ENCODE results near the gene VCAN. TPM values are rescaled to one million over a fixed set of nuclear protein-coding genes. Genes with fewer than 3 reads are reported as not detected.
"Not testable (repeated sequence)": the region's sequence is repeated elsewhere in the genome, so short reads cannot be mapped to it uniquely, and the experiment has no call there.

The VCAN gene
- 549 TPM for total RNA-seq

DNA sequence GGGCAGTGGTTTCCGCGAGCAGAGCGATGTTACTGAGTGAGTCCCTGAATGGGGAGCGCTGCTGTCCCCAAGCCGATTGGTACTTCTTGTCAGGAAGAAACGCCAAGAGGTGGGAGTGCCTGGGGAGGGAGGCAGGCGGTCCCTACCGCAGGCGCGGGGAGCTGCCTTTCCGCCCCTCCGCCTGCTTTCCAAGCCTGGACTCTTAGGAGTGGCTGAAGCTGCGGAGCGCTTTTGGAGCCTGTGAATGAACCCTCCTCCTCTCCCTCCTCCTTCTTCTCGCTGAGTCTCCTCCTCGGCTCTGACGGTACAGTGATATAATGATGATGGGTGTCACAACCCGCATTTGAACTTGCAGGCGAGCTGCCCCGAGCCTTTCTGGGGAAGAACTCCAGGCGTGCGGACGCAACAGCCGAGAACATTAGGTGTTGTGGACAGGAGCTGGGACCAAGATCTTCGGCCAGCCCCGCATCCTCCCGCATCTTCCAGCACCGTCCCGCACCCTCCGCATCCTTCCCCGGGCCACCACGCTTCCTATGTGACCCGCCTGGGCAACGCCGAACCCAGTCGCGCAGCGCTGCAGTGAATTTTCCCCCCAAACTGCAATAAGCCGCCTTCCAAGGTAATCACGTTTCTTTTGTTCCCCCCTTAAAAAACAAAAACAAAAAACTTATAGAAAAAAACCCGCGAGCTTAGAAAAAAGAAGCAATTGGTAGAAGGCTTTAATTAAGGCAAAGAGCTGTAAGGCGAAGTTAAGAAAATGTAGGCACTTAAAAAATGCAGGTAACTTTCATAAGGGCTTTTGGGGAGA lies at the start of gene VCAN:
VCAN (plus strand) TSS at position 340 of the 808 bp plus-strand sequence. CDS start 11,775 bp downstream, outside the sequence.
- peak within 1 kb of the TSS; percentile 67 for H3K4me3 ChIP-seq (ENCODE audit: low read length)
- peaks cover 93% of the 10 kb centered on the region for H3K27me3 ChIP-seq (ENCODE audit: insufficient read depth, low read length)
- H3K4me1 ChIP-seq (ENCODE audit: insufficient read depth, low read length): peaks cover 40% of the 10 kb centered on the region
- H3K9me3 ChIP-seq (ENCODE audit: low read depth, low read length): no peaks in the 10 kb centered on the region

DNA sequence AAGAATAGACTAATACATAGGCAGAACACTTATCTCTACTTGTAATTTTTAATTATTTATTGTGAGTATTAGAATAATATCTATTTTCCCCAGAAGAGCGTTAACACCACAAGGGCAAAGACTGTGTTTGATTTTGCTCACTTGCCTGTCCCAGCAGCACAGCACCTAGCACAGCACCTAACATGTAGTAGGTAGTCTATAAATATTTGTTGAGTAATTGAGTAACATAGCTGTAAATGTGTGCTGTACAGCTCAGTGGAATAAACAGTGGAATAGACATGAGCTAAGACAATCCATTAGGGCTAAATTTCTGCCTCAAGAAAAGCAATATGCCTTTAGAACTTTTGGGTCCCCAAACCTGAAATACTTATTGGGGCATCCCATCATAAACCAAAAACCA lies 49.3 kb upstream of the VCAN start:
- H3K9me3 ChIP-seq (ENCODE audit: low read depth, low read length): no peaks in the 10 kb centered on the region
- H3K4me3 ChIP-seq (ENCODE audit: low read length): no peak overlapping the region
- no peaks in the 10 kb centered on the region for H3K4me1 ChIP-seq (ENCODE audit: insufficient read depth, low read length)
- no peaks in the 10 kb centered on the region for H3K27me3 ChIP-seq (ENCODE audit: insufficient read depth, low read length)

DNA sequence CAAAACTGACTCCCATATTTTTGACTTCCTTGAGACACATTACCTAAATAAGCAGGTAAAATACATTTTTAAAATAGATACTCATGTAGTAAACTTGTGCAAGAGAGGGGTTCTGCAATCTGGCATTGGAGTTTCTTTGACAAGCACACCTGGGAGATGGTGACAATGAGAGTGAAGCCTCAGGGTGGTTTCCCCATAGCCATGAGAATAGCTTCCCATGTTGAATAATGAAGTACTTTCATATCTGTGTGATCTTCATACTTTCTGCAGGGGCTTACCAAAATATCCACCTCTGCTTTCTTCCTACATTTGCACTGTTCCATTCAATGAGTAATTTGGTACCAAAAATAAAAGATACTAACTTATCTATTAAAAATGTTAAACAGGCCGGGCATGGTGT lies 44.7 kb upstream of the VCAN start:
- Histone ChIP-seq H3K4me3 (ENCODE audit: low read length) (no peak overlapping the region), H3K4me1 (ENCODE audit: insufficient read depth, low read length) (peaks cover 8% of the 10 kb centered on the region), H3K27me3 (ENCODE audit: insufficient read depth, low read length) (no peaks in the 10 kb centered on the region), H3K9me3 (ENCODE audit: low read depth, low read length) (no peaks in the 10 kb centered on the region)

DNA sequence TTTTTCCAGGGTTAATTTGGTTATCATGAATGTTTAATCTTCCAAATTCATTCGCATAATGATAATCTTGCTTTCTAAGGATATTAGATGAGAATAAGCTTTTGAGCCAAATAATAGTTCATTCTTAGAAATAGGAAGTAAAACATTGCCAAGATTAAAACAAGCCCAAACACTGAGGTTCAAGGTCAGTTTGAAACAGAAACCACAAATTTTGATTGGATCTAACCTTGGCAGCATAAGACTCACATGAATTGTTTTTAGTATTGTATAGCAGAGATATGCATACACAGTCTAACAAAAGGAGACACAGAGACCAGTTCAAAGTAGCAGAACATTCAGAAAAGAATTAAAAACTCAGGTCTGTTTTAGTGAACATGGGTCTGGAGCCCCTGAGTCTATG lies 43.4 kb upstream of the VCAN start:
- Histone ChIP-seq H3K27me3 (ENCODE audit: insufficient read depth, low read length) (no peaks in the 10 kb centered on the region), H3K4me1 (ENCODE audit: insufficient read depth, low read length) (peaks cover 8% of the 10 kb centered on the region), H3K4me3 (ENCODE audit: low read length) (no peak overlapping the region), H3K9me3 (ENCODE audit: low read depth, low read length) (no peaks in the 10 kb centered on the region)

DNA sequence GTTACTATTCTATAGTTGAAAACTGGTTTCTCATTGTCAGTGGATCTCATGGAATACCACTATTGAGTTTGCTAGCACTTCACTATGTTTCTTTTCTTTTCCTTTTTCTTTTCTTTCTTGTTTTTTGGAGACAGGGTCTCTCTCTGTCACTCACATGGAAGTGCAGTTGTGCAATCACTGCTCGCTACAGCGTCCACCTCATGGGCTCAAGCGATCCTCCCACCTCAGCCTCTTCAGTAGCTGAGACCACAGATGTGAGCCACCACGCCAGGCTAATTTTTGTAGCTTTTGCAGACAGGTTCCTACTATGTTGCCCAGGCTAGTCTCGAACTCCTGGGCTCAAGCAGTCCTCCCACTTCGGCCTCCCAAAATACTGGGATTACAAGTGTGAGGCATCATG lies 42.7 kb upstream of the VCAN start:
- Histone ChIP-seq H3K27me3 (ENCODE audit: insufficient read depth, low read length) (no peaks in the 10 kb centered on the region), H3K4me3 (ENCODE audit: low read length) (no peak overlapping the region), H3K9me3 (ENCODE audit: low read depth, low read length) (no peaks in the 10 kb centered on the region), H3K4me1 (ENCODE audit: insufficient read depth, low read length) (peaks cover 8% of the 10 kb centered on the region)

DNA sequence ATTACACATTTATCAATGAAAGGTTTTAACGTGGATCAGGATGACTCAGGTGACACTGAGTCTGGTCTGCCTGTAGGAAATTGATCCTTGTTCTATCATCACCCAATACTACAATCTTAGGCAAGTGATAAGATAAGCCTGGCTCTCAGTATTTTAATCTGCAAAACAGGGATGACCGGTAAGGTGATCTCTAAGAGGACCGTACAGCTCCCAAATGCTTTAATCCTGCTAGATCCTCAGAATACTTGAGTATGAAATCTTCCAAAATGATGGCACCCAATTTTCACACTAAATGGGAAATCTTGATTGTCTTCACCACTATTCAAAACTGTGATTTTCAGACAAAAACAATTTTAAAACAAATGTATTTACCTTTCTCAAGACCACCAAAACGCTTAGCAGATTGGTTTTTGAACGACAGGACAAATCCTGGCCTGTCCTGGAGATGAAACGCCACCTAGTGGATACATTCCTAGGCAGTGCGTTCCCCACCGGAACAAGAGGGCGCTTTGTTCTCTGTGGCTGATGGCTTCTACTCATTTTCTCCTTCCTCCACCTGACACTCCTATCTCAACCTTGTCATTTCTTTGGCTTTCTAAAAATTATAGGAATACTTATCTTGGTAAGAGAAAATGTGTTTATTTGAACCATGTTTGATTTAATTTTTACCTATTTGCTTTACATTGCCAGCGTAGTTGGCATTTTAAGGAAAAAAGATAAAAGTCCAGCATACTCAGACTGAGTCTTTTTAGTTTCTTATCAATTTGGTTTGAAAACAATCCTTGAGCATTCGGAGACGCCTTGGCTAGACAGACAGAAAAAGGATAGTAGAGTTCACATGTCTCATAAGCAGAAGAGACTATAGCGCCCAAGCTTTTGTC lies 41.2 kb upstream of the VCAN start:
- no peak overlapping the region for H3K4me3 ChIP-seq (ENCODE audit: low read length)
- peaks cover 8% of the 10 kb centered on the region for H3K4me1 ChIP-seq (ENCODE audit: insufficient read depth, low read length)

DNA sequence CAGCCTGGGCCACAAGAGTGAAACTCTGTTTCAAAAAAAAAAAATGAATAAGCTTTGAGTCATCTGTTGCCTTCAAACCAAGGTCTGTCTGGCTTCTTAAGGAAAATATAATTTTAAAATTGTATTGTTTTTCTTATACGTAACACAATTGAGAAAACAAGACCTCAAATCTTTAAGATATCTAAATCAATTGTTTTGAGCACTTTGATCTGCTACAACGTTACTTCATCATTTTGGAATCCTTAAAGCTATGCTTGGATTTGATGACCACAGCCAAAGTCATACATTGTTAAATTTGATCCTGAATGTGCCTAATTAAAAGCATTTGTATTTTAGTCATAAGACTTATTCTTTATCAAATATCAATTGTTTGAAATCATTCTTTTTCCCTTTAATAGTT lies 37.7 kb upstream of the VCAN start:
- Histone ChIP-seq H3K4me1 (ENCODE audit: insufficient read depth, low read length) (peaks cover 2% of the 10 kb centered on the region), H3K4me3 (ENCODE audit: low read length) (no peak overlapping the region), H3K27me3 (ENCODE audit: insufficient read depth, low read length) (no peaks in the 10 kb centered on the region), H3K9me3 (ENCODE audit: low read depth, low read length) (no peaks in the 10 kb centered on the region)

More for the DNA sequence above, 41.2 kb upstream of the VCAN start:
- Histone ChIP-seq H3K9me3 (ENCODE audit: low read depth, low read length) (no peaks in the 10 kb centered on the region), H3K27me3 (ENCODE audit: insufficient read depth, low read length) (no peaks in the 10 kb centered on the region)

DNA sequence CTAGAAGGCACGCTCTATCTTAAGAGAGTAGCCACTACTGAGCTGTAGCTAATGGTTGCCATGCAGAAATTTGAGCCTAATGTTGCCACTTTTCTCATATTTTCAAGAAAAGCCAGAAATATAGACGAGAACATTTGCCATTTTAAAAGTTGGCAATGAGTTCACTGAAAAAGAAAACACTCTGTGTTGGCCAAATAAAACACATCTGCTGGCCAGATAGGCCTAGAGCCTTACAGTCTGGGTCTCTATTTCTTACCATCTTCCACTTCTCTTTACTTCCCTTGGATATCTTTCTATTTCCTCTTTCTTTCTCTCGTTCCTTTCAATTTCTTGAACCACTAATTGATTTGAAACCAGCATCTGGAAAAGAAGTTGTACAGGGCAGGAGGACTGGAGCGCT lies 36.6 kb upstream of the VCAN start:
- Histone ChIP-seq H3K27me3 (ENCODE audit: insufficient read depth, low read length) (no peaks in the 10 kb centered on the region), H3K4me1 (ENCODE audit: insufficient read depth, low read length) (no peaks in the 10 kb centered on the region), H3K4me3 (ENCODE audit: low read length) (no peak overlapping the region), H3K9me3 (ENCODE audit: low read depth, low read length) (no peaks in the 10 kb centered on the region)

DNA sequence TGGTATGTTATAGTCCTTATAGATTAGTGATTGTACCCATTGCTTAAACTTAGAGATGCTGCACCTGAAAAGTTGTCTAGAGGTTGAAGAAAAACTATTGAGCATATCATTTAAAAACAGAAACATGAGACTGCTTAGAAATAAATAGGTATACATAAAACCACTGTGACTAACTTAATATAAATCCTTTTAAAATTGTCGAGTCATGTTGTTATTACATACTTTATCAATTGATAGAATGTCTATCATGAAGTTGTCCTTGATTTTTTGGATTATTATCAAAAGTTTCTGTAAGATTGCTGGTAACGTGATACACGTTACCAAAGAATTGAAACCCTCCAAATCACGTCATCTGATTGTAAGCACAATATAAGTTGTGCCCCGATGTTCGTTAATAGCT lies 35.3 kb upstream of the VCAN start:
- H3K4me3 ChIP-seq (ENCODE audit: low read length): no peak overlapping the region
- H3K9me3 ChIP-seq (ENCODE audit: low read depth, low read length): no peaks in the 10 kb centered on the region
- H3K4me1 ChIP-seq (ENCODE audit: insufficient read depth, low read length): peaks cover 3% of the 10 kb centered on the region
- no peaks in the 10 kb centered on the region for H3K27me3 ChIP-seq (ENCODE audit: insufficient read depth, low read length)

DNA sequence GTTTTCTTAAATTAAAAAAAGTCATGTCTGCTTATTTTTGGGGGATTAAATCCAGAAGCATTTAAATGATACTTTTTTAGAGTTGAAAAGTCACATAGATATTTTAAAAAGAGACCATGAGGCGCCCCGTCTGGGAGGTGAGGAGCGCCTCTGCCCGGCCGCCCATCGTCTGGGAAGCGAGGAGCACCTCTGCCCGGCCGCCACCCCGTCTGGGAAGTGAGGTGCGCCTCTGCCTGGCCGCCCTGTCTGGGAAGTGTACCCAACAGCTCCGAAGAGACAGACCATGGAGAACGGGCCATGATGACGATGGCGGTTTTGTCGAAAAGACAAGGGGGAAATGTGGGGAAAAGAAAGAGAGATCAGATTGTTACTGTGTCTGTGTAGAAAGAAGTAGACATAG lies 33.8 kb upstream of the VCAN start:
- H3K4me3 ChIP-seq (ENCODE audit: low read length); H3K9me3 ChIP-seq (ENCODE audit: low read depth, low read length); H3K27me3 ChIP-seq (ENCODE audit: insufficient read depth, low read length); H3K4me1 ChIP-seq (ENCODE audit: insufficient read depth, low read length): not testable (repeated sequence)

DNA sequence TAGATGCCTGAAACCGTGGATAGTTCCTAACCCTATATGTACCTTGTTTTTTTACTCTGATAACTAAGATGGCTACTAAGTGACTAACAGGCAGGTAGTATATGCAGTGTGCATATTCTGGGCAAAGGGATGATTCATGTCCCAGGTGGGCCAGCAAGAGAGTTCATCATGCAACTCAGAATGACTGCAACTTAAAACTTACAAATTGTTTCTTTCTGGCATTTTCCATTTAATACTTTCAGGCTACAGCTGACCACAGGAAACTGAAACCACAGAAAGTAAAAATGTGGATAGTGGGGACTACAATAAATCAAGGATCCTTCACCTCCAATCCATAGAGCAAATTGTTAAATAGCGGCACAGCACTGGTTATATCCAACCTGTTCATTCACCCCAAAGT lies 30.7 kb upstream of the VCAN start:
- Histone ChIP-seq H3K4me3 (ENCODE audit: low read length) (no peak overlapping the region), H3K4me1 (ENCODE audit: insufficient read depth, low read length) (peaks cover 6% of the 10 kb centered on the region), H3K27me3 (ENCODE audit: insufficient read depth, low read length) (no peaks in the 10 kb centered on the region), H3K9me3 (ENCODE audit: low read depth, low read length) (no peaks in the 10 kb centered on the region)

DNA sequence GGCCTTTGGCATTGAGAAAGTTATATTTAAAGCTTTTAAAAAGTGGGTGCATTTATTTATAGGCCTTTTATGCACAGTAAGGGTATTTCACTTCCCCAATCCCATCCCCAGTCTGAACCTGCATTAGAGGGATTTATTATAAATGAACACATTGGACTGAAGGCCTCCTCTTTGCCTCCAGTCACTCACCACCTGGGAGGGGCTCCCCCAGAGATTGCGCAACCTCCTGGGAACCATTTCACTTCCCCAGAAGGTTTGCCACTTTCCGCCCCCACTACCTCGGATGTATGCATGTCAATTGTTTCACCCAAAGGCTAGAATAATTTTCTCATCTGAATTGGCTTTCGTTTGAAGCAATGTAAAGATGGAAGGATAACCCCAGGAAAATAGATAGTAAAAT lies 29.8 kb upstream of the VCAN start:
- Histone ChIP-seq H3K27me3 (ENCODE audit: insufficient read depth, low read length) (no peaks in the 10 kb centered on the region), H3K4me3 (ENCODE audit: low read length) (no peak overlapping the region), H3K9me3 (ENCODE audit: low read depth, low read length) (no peaks in the 10 kb centered on the region), H3K4me1 (ENCODE audit: insufficient read depth, low read length) (peaks cover 6% of the 10 kb centered on the region)

DNA sequence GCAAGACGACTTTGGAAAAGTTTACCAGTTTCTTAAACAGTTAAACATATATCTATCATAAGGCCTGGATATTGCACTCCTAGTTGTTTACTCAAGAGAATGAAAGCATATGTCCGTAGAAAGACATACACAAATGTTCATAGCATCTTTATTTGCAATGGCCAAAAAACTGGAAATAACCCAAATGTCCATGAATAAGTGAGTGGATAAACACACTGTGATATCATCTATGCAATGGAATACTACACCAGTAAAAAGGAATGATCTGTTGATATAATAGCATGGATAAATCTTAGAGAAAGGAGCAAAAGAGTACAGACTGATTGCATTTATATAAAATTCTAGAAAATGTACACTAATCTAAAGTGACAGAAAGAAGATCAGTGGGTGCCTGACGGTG lies 28.0 kb upstream of the VCAN start:
- no peaks in the 10 kb centered on the region for H3K9me3 ChIP-seq (ENCODE audit: low read depth, low read length)
- no peak overlapping the region for H3K4me3 ChIP-seq (ENCODE audit: low read length)
- H3K4me1 ChIP-seq (ENCODE audit: insufficient read depth, low read length): peaks cover 6% of the 10 kb centered on the region
- no peaks in the 10 kb centered on the region for H3K27me3 ChIP-seq (ENCODE audit: insufficient read depth, low read length)

DNA sequence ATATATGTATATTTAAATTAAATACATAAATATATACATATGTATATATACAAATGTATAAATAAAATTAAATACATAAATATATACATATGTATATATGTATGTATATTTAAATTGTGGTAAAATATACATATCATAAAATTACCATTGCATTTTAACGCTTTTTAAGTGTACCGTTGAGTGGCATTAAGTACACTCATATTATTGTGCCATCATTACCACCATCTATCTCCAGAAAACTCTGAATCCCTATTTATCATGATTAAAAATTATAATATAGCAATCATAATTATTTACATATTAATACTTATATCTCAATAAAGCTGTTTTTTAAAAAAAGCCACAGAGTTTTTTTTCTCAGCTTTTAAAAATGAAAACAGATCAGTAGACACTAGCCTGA lies 27.1 kb upstream of the VCAN start:
- no peak overlapping the region for H3K4me3 ChIP-seq (ENCODE audit: low read length)
- H3K9me3 ChIP-seq (ENCODE audit: low read depth, low read length): no peaks in the 10 kb centered on the region
- H3K27me3 ChIP-seq (ENCODE audit: insufficient read depth, low read length): no peaks in the 10 kb centered on the region
- peaks cover 6% of the 10 kb centered on the region for H3K4me1 ChIP-seq (ENCODE audit: insufficient read depth, low read length)

DNA sequence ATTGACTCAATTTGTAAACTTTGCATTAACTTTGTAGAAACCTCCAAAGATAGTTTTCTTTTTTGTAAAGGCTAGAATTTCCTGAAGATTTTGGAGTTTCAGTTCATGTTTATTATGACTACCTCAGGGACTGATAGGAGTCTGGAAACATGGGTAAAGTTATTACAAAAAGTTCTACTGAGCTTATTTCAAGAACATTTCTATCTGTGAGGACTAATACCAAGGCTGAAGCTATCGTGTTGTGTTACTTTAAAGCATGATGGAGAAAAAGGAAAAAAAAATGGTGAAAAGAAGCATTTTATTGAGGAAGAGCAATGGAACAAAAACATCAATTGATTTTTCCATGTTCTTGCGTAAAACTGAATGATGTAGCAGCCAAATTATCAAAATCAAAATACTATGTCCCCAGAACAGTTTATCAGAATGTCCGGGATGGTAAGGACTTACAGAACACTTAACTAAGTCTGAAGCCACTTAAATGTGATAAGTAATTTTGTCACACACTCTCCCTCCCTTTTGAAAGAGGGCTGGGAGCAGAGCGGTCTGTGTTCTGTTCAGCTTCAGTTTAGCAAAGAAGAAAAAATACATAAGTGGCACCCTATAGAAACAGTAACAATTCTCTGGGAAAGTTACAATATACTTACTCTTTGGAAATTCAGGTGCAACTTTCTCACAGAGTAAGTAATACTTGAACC lies 25.1 kb upstream of the VCAN start:
- Histone ChIP-seq H3K4me3 (ENCODE audit: low read length) (no peak overlapping the region), H3K9me3 (ENCODE audit: low read depth, low read length) (no peaks in the 10 kb centered on the region), H3K4me1 (ENCODE audit: insufficient read depth, low read length) (peaks cover 3% of the 10 kb centered on the region), H3K27me3 (ENCODE audit: insufficient read depth, low read length) (no peaks in the 10 kb centered on the region)

Data from mononuclear cell (primary cell).